Keratinocyte (primary cell): ENCODE results near the gene ADAM22.

Source experiments
- CTCF ChIP-seq, 3 experiments: IDR thresholded peaks in 1 of 3; conservative IDR thresholded peaks in 1 of 3; optimal IDR thresholded peaks in 1 of 3; 2 replicates in 2 of 3; 3 replicates in 1 of 3; pipeline versions ENCODE3 to v1.5.1; 2011; ENCODE audit warnings: low read length in 3 of 3, mild to moderate bottlenecking in 3 of 3, moderate library complexity in 2 of 3, control low read depth in 1 of 3, inconsistent platforms in 1 of 3; ENCODE audit not compliant: insufficient read depth in 2 of 3; ENCODE audit errors: extremely low read depth in 1 of 3
- EZH2 ChIP-seq: IDR thresholded peaks from one replicate; pipeline ENCODE4 v1.6.1; 2012; ENCODE audit warnings: inconsistent platforms, mild to moderate bottlenecking, low read length, moderate library complexity

DNA sequence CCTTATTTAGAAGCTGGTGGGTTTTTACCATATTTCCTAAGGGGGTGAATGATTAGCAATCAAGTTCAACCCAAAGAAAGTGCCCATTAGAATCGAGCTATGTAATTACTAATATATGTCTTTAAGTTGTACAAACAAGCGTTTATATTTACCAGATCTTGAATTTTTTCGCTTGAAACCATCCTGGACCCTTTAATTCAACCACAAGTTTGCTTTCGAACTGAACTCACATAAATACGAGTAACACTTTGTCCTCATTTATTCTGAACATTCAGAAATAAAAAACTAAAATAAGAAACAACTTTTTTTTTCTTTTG, 284.3 kb downstream of the ADAM22 start:
- TF ChIP-seq CTCF (optimal IDR thresholded peaks at IDR 0.05 in 1 of 3, IDR thresholded peaks at IDR 0.05 in 1 of 3, conservative IDR thresholded peaks at IDR 0.05 in 1 of 3; ENCODE audit: extremely low read depth in 1 of 3, insufficient read depth in 2 of 3, low read length in 3 of 3) (no peak), EZH2 (no peak)
